HL-60 (cell line): Measurements from ENCODE around the gene APLP2.
A peak's percentile ranks its signal among the peaks of the same experiment; 100 is the strongest.

Source experiments
- DNase-seq, 2 experiments: peaks; one replicate each; pipeline ENCODE4 v3.0.0-alpha.2; 2010 to 2020; ENCODE audit warnings: low read depth in 1 of 2, low spot score in 1 of 2
- H3K27ac ChIP-seq: fragments of 250-450 bp; sonication (Bioruptor Pico); replicated peaks from 2 replicates; pipeline ENCODE4 v1.5.1; 2020; ENCODE audit warnings: mild to moderate bottlenecking, moderate library complexity
- H3K27me3 ChIP-seq: fragments of 250-450 bp; sonication (Bioruptor Pico); 2 replicates; pipeline ENCODE4 v1.5.1; 2021; ENCODE audit warnings: mild to moderate bottlenecking, moderate library complexity; ENCODE audit not compliant: insufficient read depth, poor library complexity, severe bottlenecking
- H3K4me3 ChIP-seq: replicated peaks from 2 replicates; pipeline ENCODE4 v1.5.1; 2011; ENCODE audit warnings: mild to moderate bottlenecking, control low read depth, low read length; ENCODE audit not compliant: insufficient read depth
- GABPA ChIP-seq: IDR thresholded peaks from 2 replicates; pipeline ENCODE4 v1.6.1; 2012; ENCODE audit warnings: low read depth
- POLR2AphosphoS5 ChIP-seq: IDR thresholded peaks from 2 replicates; pipeline ENCODE4 v1.6.1; 2012; ENCODE audit warnings: low read depth
- SPI1 ChIP-seq: IDR thresholded peaks from 2 replicates; pipeline ENCODE4 v1.6.1; 2012; ENCODE audit warnings: low read depth, mild to moderate bottlenecking, borderline replicate concordance
- TF ChIP-seq, protein P1 (sequence below): IDR thresholded peaks from 2 replicates; pipeline ENCODE4 v1.6.1; 2012; ENCODE audit warnings: low read depth; ENCODE audit not compliant: insufficient replicate concordance
- TF ChIP-seq, protein P2 (sequence below): IDR thresholded peaks from one replicate; pipeline ENCODE4 v1.5.1; 2011; ENCODE audit warnings: low read length, control low read depth, inconsistent platforms; ENCODE audit not compliant: insufficient read depth

The APLP2 gene

DNA sequence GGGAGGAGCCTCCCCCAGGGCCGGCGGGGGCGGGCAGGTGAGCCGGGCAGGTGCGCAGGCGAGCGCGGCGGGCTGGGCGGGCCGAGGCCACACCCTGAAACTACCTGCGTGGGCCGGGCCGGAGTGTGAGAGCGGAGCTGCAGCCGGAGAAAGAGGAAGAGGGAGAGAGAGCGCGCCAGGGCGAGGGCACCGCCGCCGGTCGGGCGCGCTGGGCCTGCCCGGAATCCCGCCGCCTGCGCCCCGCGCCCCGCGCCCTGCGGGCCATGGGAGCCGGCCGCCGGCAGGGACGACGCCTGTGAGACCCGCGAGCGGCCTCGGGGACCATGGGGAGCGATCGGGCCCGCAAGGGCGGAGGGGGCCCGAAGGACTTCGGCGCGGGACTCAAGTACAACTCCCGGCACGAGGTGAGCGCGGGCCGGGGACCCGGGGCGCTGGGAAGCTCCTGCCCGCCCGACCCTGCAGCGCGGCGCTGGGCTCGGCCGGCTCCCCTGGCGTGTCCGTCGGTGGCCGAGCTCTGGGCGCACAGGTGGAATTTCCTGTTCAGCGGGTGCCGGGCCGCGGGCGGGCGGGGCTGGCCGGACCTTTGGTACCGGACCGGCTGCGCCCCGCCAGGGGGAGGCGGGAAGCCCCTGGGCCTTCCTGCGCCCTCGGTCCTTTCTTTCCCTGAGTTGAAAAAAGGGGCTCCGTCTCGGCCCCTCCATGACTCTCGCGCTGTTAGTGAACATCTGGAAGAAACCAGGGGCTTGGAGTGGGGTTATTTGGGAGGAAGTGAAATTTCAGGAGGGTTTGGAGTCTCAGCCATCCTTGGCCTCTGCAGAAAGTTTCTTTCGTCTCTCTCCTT, 90.2 kb downstream of the APLP2 start, which contains the start of gene ST14:
Gene ST14, plus strand, starts transcription at position 126 of the 841 bp plus-strand sequence. Its CDS starts 198 bp downstream, at position 324.
- peak in 1 of 2 experiments; percentile 60 for DNase-seq
- H3K4me3 ChIP-seq = peak within 1 kb of the TSS; percentile 46
- no peak within 1 kb of the TSS for H3K27ac ChIP-seq
- TF ChIP-seq POLR2AphosphoS5 (no peak), GABPA (no peak), SPI1 (peak; percentile 81)
- TF ChIP-seq, protein P1, sequence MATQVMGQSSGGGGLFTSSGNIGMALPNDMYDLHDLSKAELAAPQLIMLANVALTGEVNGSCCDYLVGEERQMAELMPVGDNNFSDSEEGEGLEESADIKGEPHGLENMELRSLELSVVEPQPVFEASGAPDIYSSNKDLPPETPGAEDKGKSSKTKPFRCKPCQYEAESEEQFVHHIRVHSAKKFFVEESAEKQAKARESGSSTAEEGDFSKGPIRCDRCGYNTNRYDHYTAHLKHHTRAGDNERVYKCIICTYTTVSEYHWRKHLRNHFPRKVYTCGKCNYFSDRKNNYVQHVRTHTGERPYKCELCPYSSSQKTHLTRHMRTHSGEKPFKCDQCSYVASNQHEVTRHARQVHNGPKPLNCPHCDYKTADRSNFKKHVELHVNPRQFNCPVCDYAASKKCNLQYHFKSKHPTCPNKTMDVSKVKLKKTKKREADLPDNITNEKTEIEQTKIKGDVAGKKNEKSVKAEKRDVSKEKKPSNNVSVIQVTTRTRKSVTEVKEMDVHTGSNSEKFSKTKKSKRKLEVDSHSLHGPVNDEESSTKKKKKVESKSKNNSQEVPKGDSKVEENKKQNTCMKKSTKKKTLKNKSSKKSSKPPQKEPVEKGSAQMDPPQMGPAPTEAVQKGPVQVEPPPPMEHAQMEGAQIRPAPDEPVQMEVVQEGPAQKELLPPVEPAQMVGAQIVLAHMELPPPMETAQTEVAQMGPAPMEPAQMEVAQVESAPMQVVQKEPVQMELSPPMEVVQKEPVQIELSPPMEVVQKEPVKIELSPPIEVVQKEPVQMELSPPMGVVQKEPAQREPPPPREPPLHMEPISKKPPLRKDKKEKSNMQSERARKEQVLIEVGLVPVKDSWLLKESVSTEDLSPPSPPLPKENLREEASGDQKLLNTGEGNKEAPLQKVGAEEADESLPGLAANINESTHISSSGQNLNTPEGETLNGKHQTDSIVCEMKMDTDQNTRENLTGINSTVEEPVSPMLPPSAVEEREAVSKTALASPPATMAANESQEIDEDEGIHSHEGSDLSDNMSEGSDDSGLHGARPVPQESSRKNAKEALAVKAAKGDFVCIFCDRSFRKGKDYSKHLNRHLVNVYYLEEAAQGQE = no peak
- TF ChIP-seq, protein P2, sequence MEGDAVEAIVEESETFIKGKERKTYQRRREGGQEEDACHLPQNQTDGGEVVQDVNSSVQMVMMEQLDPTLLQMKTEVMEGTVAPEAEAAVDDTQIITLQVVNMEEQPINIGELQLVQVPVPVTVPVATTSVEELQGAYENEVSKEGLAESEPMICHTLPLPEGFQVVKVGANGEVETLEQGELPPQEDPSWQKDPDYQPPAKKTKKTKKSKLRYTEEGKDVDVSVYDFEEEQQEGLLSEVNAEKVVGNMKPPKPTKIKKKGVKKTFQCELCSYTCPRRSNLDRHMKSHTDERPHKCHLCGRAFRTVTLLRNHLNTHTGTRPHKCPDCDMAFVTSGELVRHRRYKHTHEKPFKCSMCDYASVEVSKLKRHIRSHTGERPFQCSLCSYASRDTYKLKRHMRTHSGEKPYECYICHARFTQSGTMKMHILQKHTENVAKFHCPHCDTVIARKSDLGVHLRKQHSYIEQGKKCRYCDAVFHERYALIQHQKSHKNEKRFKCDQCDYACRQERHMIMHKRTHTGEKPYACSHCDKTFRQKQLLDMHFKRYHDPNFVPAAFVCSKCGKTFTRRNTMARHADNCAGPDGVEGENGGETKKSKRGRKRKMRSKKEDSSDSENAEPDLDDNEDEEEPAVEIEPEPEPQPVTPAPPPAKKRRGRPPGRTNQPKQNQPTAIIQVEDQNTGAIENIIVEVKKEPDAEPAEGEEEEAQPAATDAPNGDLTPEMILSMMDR = no peak
- peaks cover 20% of the 10 kb centered on the region for H3K27me3 ChIP-seq

DNA sequence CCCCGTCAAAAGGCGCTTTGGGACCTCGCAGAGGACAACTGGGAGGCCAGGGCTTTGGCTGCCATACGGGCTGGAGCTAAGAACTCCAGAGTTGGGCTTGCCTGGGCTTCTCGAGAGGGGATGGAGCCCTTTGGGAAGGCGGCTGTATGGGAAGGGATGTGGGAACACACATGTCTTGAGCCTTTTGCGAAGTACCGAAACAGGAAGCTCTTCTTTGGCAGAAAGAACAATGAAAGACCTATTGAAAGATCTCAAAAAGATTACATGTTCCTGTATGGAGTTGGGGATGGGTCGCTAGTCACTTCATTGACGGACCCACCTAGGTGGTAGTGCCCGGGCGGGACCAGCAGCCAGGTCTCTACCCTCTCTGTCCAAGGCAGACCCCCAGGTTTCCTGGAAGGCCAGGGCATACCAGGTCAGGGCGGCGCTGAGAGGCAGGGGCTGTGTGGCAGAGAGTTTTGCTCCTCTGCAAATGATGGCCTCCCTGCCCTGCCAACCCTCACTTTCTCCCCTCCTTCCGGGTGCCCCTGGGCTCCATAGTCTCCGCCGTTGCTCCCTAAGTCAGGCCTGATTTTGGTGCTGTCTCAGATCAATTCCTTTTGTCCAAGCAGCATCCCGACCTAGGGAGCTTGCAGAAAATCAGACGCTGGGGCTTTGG, 90.9 kb downstream of the APLP2 start:
- no peak for DNase-seq
- no peak overlapping the region for H3K27ac ChIP-seq
- H3K4me3 ChIP-seq = peak overlapping the region; percentile 46
- H3K27me3 ChIP-seq = peaks cover 20% of the 10 kb centered on the region
- TF ChIP-seq, protein P1 = no peak
- TF ChIP-seq POLR2AphosphoS5 = no peak
- TF ChIP-seq, protein P2 = no peak
- no peak for TF ChIP-seq SPI1
- TF ChIP-seq GABPA = no peak

DNA sequence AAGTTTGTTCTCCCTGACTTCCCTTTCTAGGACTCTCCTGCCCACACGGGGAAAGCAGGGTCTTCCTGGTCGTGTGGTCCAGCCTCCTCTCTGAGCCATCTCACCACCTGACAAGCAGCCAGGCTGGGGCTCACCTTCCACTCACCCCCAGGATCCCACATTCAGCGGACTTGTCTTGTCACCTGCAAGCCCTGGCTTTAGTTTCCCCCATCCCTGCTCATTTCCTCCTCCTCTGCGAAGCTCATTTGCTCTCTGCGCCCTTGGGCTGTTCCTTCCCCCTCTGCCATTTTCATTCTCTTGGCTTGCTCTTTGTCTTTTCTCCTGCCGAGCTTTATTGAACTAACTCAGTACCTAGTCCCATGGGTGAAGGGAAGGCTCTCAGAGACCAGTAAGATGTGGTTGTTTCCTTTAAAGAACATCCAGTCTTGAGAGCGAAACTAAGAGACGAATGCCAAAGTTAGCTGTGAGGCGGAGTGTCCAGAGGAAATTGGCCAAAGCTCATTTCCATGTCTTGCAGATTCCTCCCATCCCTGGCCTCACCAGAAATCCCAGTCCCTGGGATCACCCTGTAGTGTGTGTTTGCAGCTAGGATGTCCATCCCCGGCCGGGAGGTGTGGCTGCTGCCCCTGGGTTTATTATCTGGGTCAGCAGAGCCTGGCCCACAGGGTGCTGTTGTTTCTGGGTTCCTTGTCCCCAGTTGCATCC, 91.9 kb downstream of the APLP2 start:
- Histone ChIP-seq H3K27me3 (peaks cover 20% of the 10 kb centered on the region), H3K27ac (no peak overlapping the region), H3K4me3 (no peak overlapping the region)
- DNase-seq = no peak
- TF ChIP-seq SPI1 (no peak), POLR2AphosphoS5 (no peak)
- TF ChIP-seq, protein P1 = no peak
